ENCODE measurements around the gene GPSM3.

Gene GPSM3

DNA sequence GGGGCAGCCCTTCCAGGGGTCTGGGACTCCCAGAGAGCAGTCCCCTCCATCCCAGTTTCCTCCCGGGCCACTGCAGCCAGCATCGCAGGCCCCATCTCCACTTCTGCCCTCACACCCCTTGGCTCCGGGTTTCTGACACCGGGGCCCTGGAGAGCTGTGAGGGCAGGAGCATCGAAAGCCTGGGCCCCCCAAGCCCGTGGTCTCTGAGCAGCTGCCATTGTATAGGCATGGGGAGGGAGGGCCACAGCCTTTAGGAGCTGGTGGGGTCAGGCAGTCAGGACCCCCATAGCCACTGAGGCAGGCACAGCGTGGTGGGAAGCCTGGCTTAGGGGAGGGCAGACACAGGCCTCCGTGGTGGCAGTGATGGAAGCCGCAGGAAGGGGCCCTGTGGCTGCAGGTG is 9.7 kb upstream of the GPSM3 start:
- H3K4me3 ChIP-seq (ENCODE audit: low read depth, low read length) = no peak overlapping the region
- TF ChIP-seq, protein P1, sequence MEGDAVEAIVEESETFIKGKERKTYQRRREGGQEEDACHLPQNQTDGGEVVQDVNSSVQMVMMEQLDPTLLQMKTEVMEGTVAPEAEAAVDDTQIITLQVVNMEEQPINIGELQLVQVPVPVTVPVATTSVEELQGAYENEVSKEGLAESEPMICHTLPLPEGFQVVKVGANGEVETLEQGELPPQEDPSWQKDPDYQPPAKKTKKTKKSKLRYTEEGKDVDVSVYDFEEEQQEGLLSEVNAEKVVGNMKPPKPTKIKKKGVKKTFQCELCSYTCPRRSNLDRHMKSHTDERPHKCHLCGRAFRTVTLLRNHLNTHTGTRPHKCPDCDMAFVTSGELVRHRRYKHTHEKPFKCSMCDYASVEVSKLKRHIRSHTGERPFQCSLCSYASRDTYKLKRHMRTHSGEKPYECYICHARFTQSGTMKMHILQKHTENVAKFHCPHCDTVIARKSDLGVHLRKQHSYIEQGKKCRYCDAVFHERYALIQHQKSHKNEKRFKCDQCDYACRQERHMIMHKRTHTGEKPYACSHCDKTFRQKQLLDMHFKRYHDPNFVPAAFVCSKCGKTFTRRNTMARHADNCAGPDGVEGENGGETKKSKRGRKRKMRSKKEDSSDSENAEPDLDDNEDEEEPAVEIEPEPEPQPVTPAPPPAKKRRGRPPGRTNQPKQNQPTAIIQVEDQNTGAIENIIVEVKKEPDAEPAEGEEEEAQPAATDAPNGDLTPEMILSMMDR (IDR thresholded peaks at IDR 0.05; ENCODE audit: low read depth, low read length) = no peak

GRCh38 chr6:32200711-32201475 is 8.4 kb upstream of the GPSM3 start:
- TF ChIP-seq, protein P1 (IDR thresholded peaks at IDR 0.05; ENCODE audit: low read depth, low read length) = no peak
- H3K4me3 ChIP-seq (ENCODE audit: low read depth, low read length) = no peak overlapping the region

- TF ChIP-seq, protein P1 (IDR thresholded peaks at IDR 0.05; ENCODE audit: low read depth, low read length) = no peak
- no peak overlapping the region for H3K4me3 ChIP-seq (ENCODE audit: low read depth, low read length)
These were observed 6.4 kb upstream of the GPSM3 start for GRCh38 chr6:32198866-32199265.

DNA sequence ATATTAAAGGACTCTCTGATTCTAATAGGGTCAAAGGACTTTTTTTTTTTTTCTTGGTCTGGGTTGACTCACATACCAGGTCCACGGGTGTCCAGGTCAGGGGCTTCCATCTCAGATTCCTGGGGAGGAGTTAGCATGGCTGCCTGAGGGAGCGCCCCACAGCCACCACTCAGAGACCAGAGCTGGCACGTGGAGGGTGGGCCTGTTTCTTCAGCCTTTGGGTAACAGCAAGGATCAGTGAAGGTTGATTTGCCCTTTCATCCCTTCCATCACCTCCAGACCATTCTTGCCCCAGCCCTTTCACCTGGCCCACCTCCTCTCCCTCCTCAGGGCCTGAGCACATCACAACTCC is 5.9 kb upstream of the GPSM3 start:
- no peak overlapping the region for H3K4me3 ChIP-seq (ENCODE audit: low read depth, low read length)
- TF ChIP-seq, protein P1 (IDR thresholded peaks at IDR 0.05; ENCODE audit: low read depth, low read length) = no peak

GRCh38 chr6:32196682-32197616 is 4.5 kb upstream of the GPSM3 start:
- TF ChIP-seq, protein P1 (IDR thresholded peaks at IDR 0.05; ENCODE audit: low read depth, low read length) = 0 out of 2 replicates have a peak, but pooled peaks have one; percentile 5
- H3K4me3 ChIP-seq (ENCODE audit: low read depth, low read length) = peak overlapping the region; percentile 87

DNA sequence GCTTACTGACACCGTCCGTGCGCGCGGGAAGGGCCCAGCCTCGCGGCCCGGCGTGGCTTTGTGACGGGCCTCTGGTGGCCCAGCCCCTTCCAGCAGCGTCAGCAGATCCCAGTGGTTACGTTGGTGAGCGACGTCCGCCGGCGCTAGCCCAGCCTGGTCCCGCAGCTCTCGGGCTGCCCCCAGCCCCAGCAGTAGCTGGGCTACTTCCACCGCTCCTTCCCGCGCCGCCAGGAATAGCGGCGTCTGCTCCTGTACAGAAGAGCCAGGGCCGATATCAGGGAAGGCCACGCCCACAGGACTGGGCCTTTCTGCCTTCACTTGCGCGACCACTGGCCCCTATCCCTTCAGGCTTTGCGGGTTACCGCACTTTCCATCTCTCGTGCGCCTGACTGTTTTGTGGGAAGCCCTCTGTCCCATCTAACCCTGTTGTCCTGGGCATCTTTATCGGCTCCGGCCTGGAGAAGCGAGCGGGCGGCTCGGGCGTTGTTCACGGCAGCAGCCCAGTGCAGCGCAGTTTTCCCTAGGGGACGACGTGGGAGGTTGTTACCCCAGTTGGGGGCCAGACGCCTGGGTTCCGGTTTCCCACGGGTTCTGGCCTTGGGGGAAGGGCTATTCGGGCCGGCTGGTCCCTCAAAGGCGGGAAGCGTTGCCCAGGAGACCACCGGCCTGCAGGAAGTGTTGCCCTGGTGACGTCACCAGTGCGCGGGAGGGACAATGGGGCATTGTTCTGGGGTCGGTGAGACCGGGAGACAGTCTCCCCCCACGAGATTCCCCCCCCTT is 3.6 kb upstream of the GPSM3 start:
- peak overlapping the region; percentile 87 for H3K4me3 ChIP-seq (ENCODE audit: low read depth, low read length)
- TF ChIP-seq, protein P1 (IDR thresholded peaks at IDR 0.05; ENCODE audit: low read depth, low read length) = no peak

Measured in WI38 (cell line).